ENCODE measurements around the gene AGPAT2. TPM values are rescaled to one million over a fixed set of nuclear protein-coding genes. Genes with fewer than 3 reads are reported as not detected.
A peak's percentile ranks its signal among the peaks of the same experiment; 100 is the strongest.

AGPAT2 gene
- total and polyA plus RNA-seq, 2 donors (not counting 1 experiment from before 2014, with no cell fraction given) = 25.1 to 28.4 TPM

- H3K4me2 ChIP-seq (replicated peaks; ENCODE audit: low read depth, low read length, poor library complexity, severe bottlenecking) = no peak overlapping the region
- peak; percentile 65 for ATAC-seq (ENCODE audit: low read depth)
- 64% methylated on average over 29 of the region's 32 CpGs for WGBS (ENCODE audit: insufficient coverage)
These were observed 7.1 kb upstream of the AGPAT2 start for GRCh38 chr9:136694163-136694871.

More at GRCh38 chr9:136694163-136694871, 7.1 kb upstream of the AGPAT2 start:
- no peak overlapping the region for H3K4me3 Mint-ChIP-seq
- no peak overlapping the region for H3K4me3 ChIP-seq (ENCODE audit: control extremely low read depth in 1 of 5, extremely low read depth in 1 of 5, insufficient read depth in 1 of 5, low read depth in 2 of 5, low read length in 4 of 5)
- H3K9me3 ChIP-seq (ENCODE audit: control extremely low read depth in 1 of 3, control insufficient read depth in 2 of 3, insufficient read depth in 1 of 3, low read length in 2 of 3) = no peaks in the 10 kb centered on the region
- no peak overlapping the region for H3K27ac Mint-ChIP-seq
- peaks cover 11% of the 10 kb centered on the region for H3K27me3 Mint-ChIP-seq
- H3K9me3 Mint-ChIP-seq (ENCODE audit: insufficient read depth) = no peaks in the 10 kb centered on the region
- H3K79me2 ChIP-seq (ENCODE audit: control insufficient read depth, insufficient read depth, low read length) = no peaks in the 10 kb centered on the region
- H3K27me3 ChIP-seq (replicated peaks in 1 of 4; ENCODE audit: control extremely low read depth in 1 of 4, control insufficient read depth in 3 of 4, insufficient read depth in 4 of 4, low read length in 3 of 4) = peaks cover 0 to 29% (median 7%) of the 10 kb centered on the region in 4 experiments
- DNase-seq = peak; percentile 50
- no peaks in the 10 kb centered on the region for H3K36me3 ChIP-seq (replicated peaks in 1 of 2; ENCODE audit: control extremely low read depth in 1 of 2, control insufficient read depth in 1 of 2, extremely low read depth in 1 of 2, insufficient read depth in 2 of 2, low read length in 1 of 2)
- intact Hi-C loops (cut with micrococcal nuclease) = no loop called here
- peaks cover 3 to 19% of the 10 kb centered on the region in 2 donors for H3K4me1 ChIP-seq (ENCODE audit: control insufficient read depth in 2 of 2, insufficient read depth in 2 of 2, low read length in 2 of 2)
- H3K4me1 Mint-ChIP-seq = peaks cover 9% of the 10 kb centered on the region
- H3K9ac ChIP-seq (ENCODE audit: low read length) = no peak overlapping the region
- TF ChIP-seq CTCF (IDR thresholded peaks at IDR 0.05) (peak; percentile 45), EZH2 (IDR thresholded peaks at IDR 0.05; ENCODE audit: borderline replicate concordance, insufficient read depth, low read depth, low read length, poor library complexity, severe bottlenecking) (no peak)
- POLR2A ChIA-PET = no interaction called here
- no peak overlapping the region for H2AFZ ChIP-seq (ENCODE audit: insufficient read depth, low read depth, low read length, poor library complexity, severe bottlenecking)
- CTCF ChIA-PET = interaction anchor here (0.6 to 2.4 kb wide), 2 partner anchors 33 to 348 kb away, joined by 4 to 7 read pairs; no protein-coding TSS in a partner anchor
- H4K20me1 ChIP-seq (ENCODE audit: control insufficient read depth, insufficient read depth, low read length, poor library complexity, severe bottlenecking) = no peaks in the 10 kb centered on the region
- no peak overlapping the region for H3K27ac ChIP-seq (ENCODE audit: low read length in 2 of 2)

Data from B cell (primary cell).